ENCODE results near the gene MYBL2. TPM values are rescaled to one million over a fixed set of nuclear protein-coding genes. Genes with fewer than 3 reads are reported as not detected.

Gene MYBL2
- total RNA-seq, 1 donor from 2014 or later = 26.6 TPM

DNA sequence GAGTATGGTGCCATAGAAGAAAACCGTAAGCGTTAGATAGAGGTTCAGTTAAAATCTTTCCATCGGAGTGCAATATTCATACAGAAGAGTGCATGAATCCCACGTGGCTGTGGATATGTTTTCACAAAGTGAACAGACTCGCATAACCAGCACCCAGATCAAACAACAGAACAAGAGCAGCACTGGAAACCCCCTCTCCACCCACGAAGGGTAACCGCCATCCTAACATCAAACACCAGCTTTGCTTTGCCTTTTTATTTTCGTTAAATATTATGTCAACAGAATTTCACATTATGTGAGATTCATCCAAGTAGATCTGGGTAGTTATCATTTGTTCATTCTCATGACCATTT lies 55.2 kb downstream of the MYBL2 start:
- no peak for DNase-seq (ENCODE audit: low read depth, low spot score)

DNA sequence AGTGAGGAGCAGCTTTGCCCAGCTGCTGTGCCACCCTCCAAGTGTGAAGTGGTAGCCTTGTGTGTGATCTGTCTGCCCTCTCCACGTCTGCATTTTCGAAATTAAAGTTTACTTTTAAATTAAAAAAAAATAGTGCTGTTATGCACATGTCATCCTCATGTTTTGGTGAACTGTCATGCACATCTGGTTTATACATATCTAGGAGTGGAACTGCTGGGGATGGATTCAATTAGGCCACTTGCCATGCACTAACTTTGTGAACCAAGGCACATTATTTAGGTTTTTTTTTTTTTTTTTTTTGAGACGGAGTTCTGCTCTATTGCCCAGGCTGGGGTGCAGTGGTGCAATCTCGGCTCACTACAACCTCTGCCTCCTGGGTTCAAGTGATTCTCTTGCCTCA lies 56.3 kb downstream of the MYBL2 start:
- DNase-seq (ENCODE audit: low read depth, low spot score) = no peak

DNA sequence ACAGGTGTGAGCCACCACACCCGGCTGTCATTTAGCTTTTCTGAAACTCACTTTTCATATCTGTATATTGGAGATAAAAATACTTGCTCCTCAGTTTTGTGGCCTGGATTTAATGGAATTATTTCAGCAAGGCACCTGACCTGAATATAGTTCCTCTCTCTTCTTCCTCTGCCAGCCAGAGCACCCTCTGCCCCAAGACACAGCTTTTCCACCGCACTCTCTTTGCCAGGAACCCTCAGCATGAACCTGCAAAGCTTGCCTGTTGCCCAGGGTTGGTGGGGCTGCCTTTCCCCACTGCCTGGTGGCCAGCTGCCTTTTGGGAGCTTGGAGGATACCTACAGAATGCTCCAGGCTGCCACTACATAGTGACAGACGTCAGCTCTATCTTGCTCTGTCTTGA lies 56.8 kb downstream of the MYBL2 start:
- no peak for DNase-seq (ENCODE audit: low read depth, low spot score)

DNA sequence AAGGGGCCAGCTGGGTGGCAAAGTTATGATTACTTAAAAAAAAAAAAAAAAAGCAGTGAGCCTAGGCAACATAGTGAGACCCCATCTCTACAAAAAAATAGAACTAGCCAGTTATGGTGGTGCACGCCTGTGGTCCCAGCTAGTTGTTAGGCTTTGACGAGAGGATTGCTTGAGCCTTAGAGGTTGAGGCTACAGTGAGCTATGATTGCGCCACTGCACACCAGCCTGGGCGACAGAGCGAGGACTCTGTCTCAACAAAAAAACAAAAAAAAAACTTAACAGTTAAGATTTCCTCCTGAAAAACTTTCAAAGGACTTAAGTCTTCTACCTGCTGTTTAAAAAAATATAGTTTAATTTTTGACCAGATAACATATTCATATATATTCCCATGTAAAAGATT lies 57.5 kb downstream of the MYBL2 start:
- DNase-seq (ENCODE audit: low read depth, low spot score) = no peak

DNA sequence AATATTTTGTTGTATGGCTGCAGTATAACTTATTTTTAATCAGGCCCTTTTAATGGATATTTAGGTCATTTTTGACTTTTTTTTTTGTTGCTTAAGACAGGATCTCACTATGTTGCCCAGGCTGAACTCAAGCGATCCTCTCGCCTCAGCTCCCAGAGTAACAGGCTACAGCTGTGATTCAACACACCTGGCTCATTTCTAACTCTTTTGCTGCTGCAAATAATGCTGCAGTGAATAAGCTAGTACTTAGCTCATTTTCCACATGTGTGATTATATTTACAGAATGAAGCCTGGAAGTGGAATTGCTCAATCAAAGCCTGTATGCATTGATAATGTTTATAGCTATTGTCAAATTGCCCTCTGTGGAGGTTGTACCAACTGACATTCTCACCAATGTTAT lies 58.8 kb downstream of the MYBL2 start:
- no peak for DNase-seq (ENCODE audit: low read depth, low spot score)

DNA sequence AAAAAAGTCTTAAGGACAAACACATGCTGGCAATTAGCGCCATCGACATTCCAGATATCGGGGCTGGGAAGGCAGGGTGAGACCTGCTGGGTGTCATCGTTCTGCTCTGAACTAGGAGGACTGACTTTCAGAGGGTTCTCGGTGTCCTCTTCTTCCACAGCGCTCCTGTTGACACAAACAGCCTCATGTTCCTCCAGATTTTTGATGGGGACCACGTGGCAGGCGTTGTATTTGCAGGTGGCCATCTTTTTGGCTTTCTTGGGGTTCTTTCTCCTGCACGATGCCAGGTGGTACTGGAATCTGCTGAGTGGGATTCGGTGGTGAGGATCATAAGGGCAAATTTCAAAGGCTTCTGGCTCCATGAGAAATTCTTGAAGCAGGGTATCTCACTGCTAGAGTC lies 59.4 kb downstream of the MYBL2 start:
- no peak for DNase-seq (ENCODE audit: low read depth, low spot score)

DNA sequence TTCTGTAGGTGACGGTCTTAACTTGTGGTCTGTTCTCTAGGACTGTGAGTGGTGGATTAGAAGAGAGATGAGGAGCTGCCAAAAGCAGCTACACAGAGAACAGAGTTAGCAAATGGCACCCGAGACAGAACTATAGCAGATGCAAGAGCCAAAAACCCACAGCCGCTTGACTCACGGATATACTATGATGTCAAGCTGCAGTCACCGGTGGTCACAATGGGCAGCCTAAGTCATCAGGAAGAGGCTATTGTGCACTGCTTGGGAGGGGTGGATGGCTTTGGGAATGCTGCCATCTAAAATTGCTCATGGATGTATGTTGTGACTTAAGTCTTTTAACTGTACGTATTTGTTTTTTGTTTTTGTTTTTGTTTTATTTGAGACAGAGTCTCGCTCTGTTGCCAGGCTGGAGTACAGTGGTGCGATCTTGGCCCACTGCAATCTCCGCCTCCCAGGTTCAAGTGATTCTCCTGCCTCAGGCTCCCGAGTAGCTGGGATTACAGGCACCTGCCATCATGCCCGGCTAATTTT lies 60.0 kb downstream of the MYBL2 start, which contains the start of gene GTSF1L:
GTSF1L (minus strand) TSS at position 192 of the 528 bp plus-strand sequence. CDS start 308 bp downstream, outside the sequence.
- peak; percentile 46 for DNase-seq (ENCODE audit: low read depth, low spot score)

DNA sequence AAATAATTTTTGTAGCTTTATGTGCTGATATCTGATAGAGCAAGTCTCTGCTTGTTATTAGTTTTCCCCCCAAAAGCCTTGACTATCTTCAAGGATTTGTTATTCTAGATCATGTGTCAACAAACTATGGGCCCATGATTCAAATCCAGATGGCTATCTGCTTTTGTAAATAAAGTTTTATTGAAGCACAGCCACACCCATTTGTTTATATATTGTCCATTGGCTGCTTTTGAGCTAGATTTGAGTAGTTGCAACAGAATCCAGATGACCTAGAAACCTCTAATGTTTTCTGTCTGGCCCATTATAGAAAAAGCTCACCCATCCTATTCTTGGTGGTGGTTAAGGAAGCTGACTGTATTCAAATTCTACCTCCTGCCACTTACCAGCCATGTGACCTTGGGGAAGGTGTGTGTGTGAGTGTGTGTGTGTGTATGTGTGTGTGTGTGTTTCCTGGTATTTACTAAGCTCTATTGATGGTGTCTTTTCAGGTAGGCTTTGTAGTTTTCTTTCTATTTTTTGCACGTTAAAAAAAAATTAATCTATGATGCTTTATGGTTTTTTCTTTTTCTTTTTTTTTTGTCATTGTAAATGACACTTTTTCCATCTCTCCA lies 61.2 kb downstream of the MYBL2 start:
- no peak for DNase-seq (ENCODE audit: low read depth, low spot score)

DNA sequence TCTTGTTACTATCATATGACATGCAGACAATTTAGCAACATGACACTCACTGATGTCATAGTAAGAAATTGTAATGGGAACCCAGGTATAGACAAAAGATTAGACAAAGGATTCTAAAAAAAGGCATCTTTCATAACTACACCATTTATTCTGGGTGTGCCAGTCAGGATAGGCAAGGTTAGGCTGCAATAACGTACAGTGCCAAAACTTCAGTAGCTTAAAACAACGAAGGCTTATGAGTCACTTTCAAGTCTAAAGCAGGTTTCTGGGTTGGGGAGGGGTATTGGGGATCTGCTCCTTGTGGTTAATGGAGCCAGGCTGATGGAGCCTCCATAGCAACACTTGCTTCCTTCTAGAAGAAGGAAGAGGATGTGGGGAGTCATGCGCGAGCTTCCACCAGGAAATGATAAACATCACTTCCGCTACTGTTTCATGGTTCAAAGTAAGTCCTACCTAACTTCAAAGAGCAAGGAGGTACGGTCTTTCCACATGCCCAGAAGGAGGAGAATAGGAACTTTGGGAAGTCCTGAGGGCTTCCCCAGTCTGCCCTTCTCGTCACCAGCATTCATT lies 61.9 kb downstream of the MYBL2 start:
- no peak for DNase-seq (ENCODE audit: low read depth, low spot score)

DNA sequence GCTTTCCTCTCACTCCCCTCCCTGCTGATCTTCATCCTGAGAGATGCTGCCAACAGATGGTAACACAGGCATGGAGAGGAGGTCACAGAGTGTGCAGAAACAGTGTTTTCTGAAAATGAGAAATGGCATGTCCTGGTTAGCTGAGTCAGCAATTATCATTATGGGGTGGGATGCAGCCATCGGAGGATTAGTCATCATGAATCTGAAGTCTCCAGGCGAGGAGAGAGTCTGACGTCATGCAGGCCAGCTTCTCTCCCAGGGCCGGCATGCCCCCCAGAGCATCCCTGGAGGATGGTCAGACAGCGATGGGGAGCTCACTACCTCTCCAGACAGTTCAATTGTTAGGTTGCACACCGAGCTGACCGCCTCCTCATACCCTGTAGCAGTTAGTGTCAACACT lies 64.6 kb downstream of the MYBL2 start:
- no peak for DNase-seq (ENCODE audit: low read depth, low spot score)

DNA sequence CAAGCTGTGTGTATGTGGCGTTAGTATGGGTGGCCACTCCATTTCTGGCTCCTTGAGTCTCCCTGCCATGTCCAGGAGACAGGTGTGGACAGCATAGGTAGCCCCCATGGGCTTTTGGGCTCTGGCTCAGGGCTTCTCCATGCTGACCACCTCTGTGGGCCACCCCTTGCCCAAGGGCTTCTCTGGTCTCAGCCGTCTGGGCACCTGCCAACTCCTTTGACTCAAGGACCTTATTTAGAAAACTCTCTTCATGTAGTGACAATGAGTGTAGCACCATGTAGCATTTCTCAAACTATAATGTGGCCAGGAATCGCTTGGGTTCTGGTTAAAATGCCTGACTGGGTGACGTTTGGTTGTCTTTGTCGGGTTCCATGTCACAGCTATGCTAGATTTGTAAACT lies 65.0 kb downstream of the MYBL2 start:
- DNase-seq (ENCODE audit: low read depth, low spot score) = no peak

DNA sequence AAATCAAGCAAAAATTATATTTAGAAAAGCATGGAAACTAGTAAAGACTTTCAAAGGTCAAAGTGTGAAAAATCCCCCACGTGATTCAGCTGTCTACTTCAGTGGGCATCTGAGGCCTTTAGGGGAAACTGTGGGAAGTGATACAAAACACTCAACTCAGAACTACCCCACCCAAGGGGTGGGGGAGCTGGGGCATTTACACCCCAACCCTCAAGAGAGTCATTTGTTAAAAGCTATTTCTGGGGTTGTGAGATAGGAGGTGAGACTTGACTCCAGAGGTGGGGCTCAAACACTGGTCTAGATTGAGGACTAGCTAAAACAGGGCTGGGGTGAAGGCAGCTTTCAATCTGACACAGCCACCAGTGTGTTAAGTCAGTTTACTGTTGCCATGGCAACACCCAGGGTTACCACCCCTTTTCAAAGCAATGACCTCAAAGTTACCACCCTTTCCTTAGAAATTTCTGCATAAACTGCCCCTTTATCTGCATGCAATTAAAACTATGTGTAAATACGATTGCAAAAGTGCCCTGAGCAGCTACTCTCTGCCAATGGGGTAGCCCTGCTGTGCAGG lies 69.8 kb downstream of the MYBL2 start:
- DNase-seq (ENCODE audit: low read depth, low spot score) = no peak

DNA sequence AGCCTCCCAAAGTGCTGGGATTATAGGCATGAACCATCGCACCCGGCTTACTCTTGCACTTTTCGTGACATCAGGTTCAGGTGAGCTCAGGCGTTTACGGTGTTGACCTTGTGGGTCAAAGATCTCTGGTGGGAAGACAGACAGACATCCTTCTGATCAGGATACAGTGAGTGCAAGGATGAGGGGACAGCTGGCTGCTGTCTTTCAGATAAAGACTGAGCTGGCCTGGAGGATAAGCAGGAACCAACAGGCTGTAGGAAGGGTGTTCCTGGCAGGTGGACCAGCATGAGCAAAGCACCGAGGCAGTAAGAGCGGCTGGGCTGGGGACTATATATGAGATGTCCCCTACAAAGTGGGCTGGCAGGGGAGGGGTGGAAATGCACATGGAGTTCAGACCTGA lies 71.0 kb downstream of the MYBL2 start:
- DNase-seq (ENCODE audit: low read depth, low spot score) = no peak

DNA sequence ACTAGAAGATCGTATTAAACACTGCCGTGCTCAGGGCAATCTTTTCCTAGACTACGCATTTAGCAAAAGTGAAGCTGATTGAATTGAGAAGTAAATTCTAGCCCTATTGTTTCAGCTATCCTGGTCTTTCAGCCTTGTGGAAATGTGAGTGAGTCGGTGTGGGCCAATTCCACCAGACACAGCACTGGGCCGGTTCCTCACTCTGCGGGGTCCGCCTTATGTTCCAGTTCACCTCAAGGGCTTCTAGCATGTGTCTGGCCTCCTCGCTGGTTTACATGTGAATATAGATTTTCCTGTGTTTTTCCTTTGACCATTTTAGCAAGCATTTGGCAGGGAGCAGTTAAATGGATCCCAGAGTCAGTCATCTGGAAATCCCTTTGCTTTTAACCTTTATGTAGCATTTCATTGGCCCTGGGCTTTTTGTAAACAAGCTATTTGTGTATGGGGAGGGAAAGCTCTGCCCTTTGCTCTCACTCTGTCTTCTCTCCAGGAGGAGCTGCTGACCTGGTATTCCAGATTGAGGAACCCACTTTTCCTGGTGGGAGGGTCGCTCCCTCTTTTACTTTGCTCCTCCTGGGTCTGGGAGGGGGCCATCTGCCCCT lies 72.3 kb downstream of the MYBL2 start:
- no peak for DNase-seq (ENCODE audit: low read depth, low spot score)

DNA sequence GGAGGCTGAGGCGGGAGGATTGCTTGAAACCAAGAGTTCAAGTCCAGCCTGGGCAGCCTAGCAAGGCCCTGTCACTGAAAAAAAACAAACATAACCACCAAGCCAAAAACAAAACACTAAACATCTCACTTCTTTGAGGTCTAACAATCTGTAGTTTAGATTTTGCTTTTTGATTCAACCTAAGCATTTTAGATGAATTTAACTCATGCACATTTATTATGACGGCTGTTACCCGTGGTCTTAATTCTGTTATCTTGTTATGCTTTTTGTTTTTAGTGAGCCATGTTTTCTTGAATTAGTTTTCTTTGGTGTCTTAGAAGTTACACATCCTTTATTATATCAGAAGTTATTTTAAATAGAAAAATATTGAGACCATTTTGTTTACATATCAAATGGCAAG lies 73.7 kb downstream of the MYBL2 start:
- no peak for DNase-seq (ENCODE audit: low read depth, low spot score)

DNA sequence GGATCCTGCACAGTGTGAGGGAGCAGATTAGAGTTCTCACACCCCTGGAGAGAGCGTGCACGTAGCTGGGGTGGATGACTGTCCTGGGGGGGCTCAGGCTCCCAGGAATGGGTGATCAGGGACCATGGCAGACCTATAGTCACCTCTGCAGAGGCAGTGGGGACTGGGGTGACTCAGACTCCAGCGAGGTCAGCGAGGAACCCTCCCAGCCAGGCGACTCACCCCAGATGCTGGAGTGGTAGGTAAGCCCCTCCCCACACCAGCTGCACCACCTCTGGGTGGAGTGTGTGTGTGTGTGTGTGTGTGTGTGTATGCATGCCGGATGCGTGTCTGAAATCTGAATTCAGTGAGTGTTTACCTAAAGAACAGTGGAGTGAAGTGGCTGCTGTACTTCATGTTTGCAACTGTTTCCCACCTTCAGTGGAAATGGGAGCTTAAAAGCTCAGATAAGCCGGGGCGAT lies 77.3 kb downstream of the MYBL2 start:
- no peak for DNase-seq (ENCODE audit: low read depth, low spot score)

DNA sequence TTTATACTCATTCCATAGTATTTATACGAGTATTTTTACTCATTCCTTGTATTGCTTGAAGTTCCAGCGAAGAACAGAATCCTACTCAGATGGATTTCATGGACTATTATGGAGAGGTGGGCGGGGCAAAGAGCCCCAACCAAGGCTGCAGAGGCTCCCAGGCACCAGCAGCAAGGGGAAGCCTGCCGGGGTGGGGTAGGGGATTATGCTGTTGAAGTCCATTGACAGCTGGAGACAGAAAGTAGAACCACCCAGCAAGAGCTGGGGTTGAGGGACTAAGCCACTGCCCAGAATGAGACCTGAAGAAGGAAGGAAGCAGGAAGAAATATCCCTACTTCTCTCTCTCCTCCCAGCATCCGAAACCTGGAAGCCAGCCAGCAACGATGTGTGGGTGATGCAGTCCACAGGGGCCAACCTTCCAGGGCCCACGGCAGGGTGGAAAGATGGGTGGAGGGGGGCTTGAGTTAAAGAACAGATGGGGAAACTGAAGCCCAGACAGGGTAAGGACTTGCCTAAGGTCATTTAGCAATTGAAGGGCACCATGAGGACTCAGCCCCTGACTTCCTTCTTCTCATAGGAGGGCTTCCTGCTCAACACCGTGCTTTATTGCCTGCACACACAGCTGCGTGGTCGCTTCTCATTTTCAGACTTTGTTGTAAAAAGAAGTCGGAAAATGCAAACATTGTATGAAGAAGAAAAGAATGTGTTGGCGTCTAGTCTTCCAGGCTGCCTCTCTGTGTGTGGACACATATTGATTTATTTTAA lies 78.2 kb downstream of the MYBL2 start:
- DNase-seq (ENCODE audit: low read depth, low spot score) = no peak

DNA sequence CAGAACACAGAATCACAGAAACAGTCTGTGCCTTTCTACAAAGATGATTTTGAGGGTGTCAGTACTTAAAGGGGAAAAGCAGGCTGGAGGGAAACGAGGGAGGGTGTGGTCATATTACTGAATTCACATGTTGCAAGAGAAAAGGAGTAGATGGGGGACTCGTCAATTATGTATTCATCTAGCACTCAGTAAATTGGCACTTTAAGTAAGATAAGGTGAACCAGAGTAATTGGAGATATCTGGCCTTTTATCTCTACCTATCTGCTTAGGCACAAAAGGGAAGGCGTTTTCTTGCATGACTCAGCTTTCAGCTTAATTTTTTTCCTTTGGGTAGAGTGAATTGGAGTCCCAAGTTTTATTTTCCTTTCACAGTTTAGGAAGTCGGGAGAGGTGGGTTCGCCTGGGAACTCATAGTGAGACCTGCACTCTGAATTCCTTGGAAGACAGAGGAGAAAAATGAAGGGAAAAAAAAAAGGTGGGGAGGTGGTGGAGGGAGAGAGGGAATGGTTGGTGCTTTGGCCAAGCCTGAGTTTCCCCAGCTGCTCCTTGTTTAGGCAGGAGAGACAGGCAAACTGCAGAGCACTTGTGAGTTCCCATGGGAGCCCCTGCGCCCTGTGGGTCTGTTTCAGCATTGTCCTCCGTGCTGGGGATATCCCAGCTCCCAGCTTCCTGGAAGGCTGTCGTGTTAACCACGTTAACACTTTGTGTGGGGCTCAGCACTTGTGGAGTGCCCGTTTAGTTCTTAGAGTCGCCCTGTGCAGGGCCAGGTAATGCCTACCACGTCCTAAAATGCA lies 79.6 kb downstream of the MYBL2 start:
- DNase-seq (ENCODE audit: low read depth, low spot score) = no peak

DNA sequence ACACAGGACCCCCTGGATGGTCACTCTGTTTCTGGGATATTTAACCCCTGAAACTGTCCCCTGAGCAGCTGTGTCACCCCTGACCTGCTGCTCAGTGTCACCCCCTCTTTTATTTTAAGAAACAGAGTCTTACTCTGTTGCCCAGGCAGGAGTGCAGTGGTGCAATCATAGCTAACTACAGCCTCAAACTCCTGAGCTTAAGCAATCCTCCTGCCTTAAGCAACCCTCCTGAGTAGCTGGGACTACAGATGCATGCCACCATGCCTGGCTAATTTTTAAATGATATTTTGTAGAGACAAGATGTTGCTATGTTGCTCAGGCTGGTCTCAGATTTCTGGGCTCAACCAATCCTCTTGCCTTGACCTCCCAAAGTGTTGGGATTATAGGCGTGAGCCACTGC lies 81.4 kb downstream of the MYBL2 start:
- no peak for DNase-seq (ENCODE audit: low read depth, low spot score)

DNA sequence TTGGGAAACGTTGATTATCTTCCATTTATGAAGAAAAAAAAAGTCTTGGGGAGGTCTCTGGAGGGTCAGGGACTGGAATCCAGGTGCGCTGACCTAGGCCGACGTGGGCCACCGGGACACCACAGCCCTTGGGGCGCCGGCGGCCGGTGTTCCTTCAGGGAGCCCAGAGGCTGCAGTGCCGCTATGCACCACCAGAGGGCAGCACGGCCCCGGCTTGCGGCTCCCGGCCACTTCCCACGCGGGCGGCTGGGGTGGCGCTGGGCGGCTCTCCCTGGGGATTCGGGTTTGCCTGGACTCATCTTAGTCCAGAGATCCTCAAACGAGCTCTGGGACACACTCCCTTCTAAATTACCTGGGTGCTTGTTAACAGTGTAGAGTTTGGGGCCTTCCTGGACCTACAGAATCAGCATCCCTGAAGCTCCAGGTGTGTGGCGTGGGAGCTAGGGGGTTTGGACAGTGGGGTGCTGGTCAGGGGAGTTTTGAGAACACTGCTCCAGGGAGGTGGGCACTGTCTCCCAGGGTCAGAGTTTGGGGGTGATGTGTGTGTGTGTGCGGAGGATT lies 82.9 kb downstream of the MYBL2 start:
- no peak for DNase-seq (ENCODE audit: low read depth, low spot score)

DNA sequence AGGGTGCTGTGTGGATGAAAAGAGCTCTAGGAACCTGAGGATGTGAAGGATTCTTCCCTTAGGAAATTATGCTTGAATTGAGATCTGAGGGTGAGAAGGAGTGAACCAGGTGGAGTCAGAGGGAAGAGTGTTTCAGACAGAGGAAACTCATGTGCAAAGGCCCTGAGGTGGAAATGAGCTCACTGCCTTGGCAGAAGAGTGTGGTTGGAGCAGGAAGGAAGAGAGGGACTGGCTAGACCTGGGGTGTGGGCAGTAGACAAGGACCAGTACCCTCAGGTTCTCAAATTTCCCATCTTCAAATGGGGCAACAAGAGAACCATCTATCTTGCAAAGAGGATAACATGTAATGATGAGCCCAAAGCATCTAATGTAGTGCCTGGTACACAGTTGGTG lies 83.9 kb downstream of the MYBL2 start:
- no peak for DNase-seq (ENCODE audit: low read depth, low spot score)

Data from pulmonary artery endothelial cell (primary cell).